ENCODE results near the gene MAPK1IP1L.

The MAPK1IP1L gene

GRCh38 chr14:55094292-55095157 is 43.1 kb downstream of the MAPK1IP1L start:
- no peak overlapping the region for H3K4me3 ChIP-seq (ENCODE audit: low read length)
- TF ChIP-seq ZNF274 (IDR thresholded peaks at IDR 0.05; ENCODE audit: low read depth, low read length), result no peak

- TF ChIP-seq ZNF274 (IDR thresholded peaks at IDR 0.05; ENCODE audit: low read depth, low read length), result no peak
- H3K4me3 ChIP-seq (ENCODE audit: low read length), result no peak overlapping the region; the same call in 1 of the 2 replicates
Measured at GRCh38 chr14:55097881-55098560, 46.6 kb downstream of the MAPK1IP1L start.

GRCh38 chr14:55098561-55098898 is 47.1 kb downstream of the MAPK1IP1L start:
- TF ChIP-seq ZNF274 (IDR thresholded peaks at IDR 0.05; ENCODE audit: low read depth, low read length), result no peak
- H3K4me3 ChIP-seq (ENCODE audit: low read length), result peak overlapping the region; percentile 10; the same call in 1 of the 2 replicates

GRCh38 chr14:55099756-55100155 is 48.3 kb downstream of the MAPK1IP1L start:
- no peak for TF ChIP-seq ZNF274 (IDR thresholded peaks at IDR 0.05; ENCODE audit: low read depth, low read length)

DNA sequence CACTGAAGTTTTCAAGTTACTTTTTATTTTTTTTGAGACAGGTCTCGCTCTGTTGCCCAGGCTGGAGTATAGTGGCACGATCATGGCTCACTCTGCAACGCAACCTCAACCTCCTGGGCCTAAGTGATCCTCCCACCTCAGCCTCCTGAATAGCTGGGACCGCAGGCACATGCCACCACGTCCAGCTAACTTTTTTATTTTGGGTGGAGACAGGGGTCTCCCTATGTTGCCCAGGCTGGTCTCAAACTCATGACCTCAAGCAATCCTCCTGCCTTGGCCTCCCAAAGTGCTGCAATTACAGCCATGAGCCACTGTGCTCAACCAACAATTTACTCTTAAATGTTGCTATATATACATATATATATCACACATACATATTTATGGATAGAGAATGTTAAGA is 50.3 kb downstream of the MAPK1IP1L start:
- no peak overlapping the region for H3K4me3 ChIP-seq (ENCODE audit: low read length)
- no peak for TF ChIP-seq ZNF274 (IDR thresholded peaks at IDR 0.05; ENCODE audit: low read depth, low read length)

More at GRCh38 chr14:55099756-55100155, 48.3 kb downstream of the MAPK1IP1L start:
- H3K4me3 ChIP-seq (ENCODE audit: low read length), result no peak overlapping the region

GRCh38 chr14:55102141-55102621 is 50.7 kb downstream of the MAPK1IP1L start:
- H3K4me3 ChIP-seq (ENCODE audit: low read length), result no peak overlapping the region
- no peak for TF ChIP-seq ZNF274 (IDR thresholded peaks at IDR 0.05; ENCODE audit: low read depth, low read length)

DNA sequence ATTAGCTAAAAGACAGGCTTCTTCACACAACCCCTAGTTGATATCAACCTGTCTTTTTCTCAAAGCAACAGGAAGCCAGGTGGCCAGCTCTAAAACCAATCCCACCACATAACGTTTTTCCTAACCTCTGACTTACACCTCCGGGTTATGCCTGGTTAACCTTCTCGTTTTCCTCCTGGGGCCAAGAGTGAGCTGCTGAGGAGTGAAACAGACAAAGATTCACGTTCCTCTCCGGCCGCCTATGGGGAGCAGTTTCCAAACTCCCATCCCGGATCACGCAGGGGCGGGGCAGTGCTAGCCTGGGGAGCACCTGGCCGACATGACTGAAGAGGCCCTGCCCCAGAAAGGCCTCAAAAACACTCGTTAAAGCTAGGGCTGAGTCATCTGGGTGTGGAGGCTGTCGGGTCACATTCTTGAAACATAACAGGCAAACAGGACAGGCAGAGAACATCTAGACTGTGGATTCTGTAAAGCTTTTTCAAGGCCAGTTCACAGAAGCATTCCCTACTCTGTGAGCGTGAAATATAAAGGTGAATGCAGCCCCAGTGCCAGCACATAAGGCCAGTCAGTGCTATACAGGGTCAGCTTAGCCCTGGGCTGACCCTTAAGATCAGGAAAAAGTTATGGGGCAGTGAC is 51.7 kb downstream of the MAPK1IP1L start:
- H3K4me3 ChIP-seq (ENCODE audit: low read length), result no peak overlapping the region; the same call in 1 of the 2 replicates
- no peak for TF ChIP-seq ZNF274 (IDR thresholded peaks at IDR 0.05; ENCODE audit: low read depth, low read length)

DNA sequence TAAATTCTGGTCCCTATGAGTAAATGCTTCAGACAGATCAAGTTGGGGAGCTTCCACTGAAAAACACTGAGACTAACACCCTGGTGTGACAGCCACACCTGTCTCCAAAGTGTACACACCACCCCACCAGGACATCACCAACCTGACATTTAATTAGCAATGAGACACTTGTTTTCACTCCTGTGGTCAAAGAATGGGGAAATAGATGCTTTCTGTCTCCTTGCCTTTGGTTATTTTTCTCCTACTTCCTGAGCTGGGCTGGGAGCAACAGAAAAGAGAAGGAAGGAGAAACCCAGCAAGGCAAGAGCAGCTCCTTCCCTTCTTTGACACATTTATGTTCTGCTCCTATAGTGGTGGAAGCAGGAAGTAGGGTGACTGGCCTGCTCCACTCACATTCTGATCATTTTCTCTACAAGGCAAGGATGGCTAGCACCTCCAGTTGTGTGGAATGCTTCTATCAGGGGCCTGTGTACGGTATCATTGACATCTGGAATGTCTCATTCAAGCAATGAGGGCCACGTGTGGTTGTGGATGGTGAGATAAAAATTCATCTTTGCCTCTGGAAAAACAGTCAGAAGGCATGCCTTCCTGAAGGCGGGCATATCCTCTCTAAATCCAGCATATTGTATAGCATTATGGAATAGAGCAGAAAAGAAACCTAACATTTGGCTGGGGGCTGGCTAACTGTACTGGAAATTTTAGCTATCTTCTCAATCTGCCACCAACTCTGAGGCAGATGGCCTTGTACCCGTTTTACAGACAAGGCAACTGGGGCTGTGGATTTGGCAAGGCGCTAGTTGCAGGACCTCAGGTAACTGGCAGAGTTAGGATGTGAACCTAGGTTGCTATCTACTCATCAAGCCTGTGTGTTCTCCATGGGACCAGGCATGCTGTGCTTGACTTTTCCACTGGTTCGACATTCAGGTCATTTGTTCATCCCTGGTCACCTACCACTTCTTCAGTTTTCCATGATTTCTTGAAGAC is 52.8 kb downstream of the MAPK1IP1L start:
- no peak overlapping the region; the same call in 1 of the 2 replicates for H3K4me3 ChIP-seq (ENCODE audit: low read length)

DNA sequence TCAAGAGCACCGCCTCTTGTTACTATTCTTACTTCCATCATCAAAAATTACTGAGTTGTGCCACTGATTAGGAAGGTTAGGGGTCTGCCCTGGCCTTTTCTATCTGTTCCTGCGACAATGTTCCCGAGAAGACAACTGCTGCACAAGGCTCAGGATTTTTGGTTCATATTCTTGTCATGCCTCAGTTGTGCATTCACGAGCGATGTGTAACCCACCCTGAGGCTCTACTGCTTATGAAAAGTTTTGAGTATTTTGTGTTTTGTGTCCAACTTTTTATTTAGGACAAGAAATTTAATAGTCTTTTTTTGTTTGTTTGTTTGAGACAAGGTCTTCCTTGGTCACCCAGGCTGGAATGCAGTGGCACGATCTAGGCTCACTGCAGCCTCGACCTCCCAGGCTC is 54.5 kb downstream of the MAPK1IP1L start:
- no peak for TF ChIP-seq ZNF274 (IDR thresholded peaks at IDR 0.05; ENCODE audit: low read depth, low read length)
- H3K4me3 ChIP-seq (ENCODE audit: low read length), result no peak overlapping the region

More for the DNA sequence above, 52.8 kb downstream of the MAPK1IP1L start:
- no peak for TF ChIP-seq ZNF274 (IDR thresholded peaks at IDR 0.05; ENCODE audit: low read depth, low read length)

DNA sequence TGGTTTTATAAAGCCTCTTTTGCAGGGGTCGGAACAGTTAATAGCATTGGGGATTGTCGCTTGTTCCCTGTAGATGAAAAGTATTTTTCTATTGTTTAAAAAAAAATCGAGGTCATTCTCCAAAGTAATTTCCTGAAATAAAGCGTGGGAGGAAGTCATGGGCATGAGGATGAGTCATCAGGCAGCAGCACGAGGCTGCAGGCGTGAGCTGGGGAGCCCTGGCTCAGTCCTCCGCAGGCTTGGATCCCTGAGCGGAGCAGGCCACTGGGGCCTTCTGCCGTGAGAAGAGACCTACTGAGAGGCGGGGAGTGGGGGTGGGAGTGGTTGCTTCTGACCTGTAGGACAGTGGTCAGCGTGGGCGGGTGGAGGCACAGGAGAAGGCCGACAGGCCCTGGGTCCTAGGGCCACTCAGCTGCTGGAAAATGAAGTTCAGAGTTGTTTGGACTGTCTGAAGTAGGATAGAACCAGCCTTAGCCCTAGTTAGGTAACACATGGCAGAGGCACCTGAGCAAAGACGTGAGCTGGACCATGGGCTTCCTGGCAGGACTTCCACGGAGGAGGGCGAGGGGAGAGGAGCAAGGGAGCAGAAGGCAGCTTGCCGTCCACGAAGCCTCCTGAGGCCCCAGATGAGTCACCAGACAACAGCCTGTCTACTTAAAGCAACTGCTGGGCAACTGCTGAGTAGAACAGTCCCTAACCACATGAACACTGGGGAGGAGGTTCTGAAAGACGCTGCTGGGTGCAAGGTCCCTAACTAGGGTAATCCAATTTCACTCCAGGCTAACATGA is 56.5 kb downstream of the MAPK1IP1L start:
- H3K4me3 ChIP-seq (ENCODE audit: low read length), result no peak overlapping the region
- TF ChIP-seq ZNF274 (IDR thresholded peaks at IDR 0.05; ENCODE audit: low read depth, low read length), result no peak

DNA sequence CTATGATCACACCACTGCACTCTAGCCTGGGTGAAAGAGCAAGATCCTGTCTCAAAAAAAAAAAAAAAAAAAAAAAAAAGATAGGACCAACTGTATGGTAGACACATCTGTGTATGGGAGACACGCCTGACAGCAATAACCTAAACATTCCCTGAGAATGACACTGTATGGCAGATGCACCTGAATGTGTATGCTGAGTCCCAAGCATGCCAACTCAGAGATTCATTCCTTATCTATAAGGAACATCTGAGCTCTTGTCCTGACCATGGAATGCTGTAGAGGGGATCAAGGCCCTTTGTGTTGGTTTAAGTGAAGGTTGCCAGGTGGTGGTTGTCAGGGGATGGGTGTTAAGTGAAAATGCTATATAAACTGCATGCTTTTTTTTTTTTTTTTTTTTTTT is 58.4 kb downstream of the MAPK1IP1L start:
- H3K4me3 ChIP-seq (ENCODE audit: low read length), result no peak overlapping the region
- no peak for TF ChIP-seq ZNF274 (IDR thresholded peaks at IDR 0.05; ENCODE audit: low read depth, low read length)

GRCh38 chr14:55111122-55111708 is 59.8 kb downstream of the MAPK1IP1L start:
- TF ChIP-seq ZNF274 (IDR thresholded peaks at IDR 0.05; ENCODE audit: low read depth, low read length), result no peak
- H3K4me3 ChIP-seq (ENCODE audit: low read length), result no peak overlapping the region

Data from GM08714 (cell line).